ENCODE data around the gene TBC1D23. TPM values are rescaled to one million over a fixed set of nuclear protein-coding genes. Genes with fewer than 3 reads are reported as not detected.
"Not testable (repeated sequence)": the region's sequence is repeated elsewhere in the genome, so short reads cannot be mapped to it uniquely, and the experiment has no call there.

Gene TBC1D23
- total RNA-seq, 1 donor = 76.4 TPM

GRCh38 chr3:100335434-100335833, 74.6 kb downstream of the TBC1D23 start:
- no peak for DNase-seq (ENCODE audit: low read depth)
- peak overlapping the region; percentile 71 for H3K4me3 ChIP-seq (ENCODE audit: low read depth, low read length)
- TF ChIP-seq, protein P1, sequence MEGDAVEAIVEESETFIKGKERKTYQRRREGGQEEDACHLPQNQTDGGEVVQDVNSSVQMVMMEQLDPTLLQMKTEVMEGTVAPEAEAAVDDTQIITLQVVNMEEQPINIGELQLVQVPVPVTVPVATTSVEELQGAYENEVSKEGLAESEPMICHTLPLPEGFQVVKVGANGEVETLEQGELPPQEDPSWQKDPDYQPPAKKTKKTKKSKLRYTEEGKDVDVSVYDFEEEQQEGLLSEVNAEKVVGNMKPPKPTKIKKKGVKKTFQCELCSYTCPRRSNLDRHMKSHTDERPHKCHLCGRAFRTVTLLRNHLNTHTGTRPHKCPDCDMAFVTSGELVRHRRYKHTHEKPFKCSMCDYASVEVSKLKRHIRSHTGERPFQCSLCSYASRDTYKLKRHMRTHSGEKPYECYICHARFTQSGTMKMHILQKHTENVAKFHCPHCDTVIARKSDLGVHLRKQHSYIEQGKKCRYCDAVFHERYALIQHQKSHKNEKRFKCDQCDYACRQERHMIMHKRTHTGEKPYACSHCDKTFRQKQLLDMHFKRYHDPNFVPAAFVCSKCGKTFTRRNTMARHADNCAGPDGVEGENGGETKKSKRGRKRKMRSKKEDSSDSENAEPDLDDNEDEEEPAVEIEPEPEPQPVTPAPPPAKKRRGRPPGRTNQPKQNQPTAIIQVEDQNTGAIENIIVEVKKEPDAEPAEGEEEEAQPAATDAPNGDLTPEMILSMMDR (IDR thresholded peaks at IDR 0.05; ENCODE audit: insufficient read depth, low read length) = no peak

- not testable (repeated sequence) for DNase-seq (ENCODE audit: low read depth)
Measured at GRCh38 chr3:100336229-100336628, 75.4 kb downstream of the TBC1D23 start.

DNA sequence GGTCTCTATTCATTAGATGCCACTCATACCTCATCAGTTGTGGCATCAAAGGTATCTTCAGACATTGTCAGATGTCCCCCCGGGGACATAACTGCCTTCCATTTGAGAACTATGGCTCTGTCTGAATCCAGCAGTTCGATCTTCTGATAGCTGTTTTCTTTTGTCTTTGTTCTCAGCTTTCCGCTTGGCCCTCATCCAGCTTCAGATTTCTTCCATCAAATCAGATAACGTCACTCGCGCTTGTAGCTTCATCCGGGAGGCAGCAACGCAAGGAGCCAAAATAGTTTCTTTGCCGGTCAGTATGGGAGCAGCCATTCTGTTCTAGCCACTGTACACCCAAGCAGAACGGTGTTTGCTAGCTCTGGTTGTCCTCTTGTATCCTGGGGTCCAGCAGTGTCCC, 78.1 kb downstream of the TBC1D23 start:
- DNase-seq (ENCODE audit: low read depth) = no peak
- no peak overlapping the region for H3K4me3 ChIP-seq (ENCODE audit: low read depth, low read length)
- TF ChIP-seq, protein P1 (IDR thresholded peaks at IDR 0.05; ENCODE audit: insufficient read depth, low read length) = no peak

More at GRCh38 chr3:100336229-100336628, 75.4 kb downstream of the TBC1D23 start:
- not testable (repeated sequence) for H3K4me3 ChIP-seq (ENCODE audit: low read depth, low read length)

DNA sequence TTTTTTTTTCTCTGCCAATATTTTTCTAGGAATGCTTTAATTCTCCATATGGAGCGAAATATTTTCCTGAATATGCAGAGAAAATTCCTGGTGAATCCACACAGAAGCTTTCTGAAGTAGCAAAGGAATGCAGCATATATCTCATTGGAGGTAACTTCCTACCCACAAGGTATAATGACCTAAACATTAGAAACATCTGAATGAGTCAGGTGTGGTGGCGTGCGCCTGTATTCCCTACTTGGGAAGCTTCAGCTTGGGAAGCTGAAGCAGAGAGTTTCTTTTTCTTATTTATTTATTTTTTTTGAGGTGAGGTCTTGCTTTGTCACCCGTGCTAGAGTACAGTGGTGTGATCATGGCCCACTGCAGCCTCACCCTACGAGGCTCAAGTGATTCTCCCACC, 79.0 kb downstream of the TBC1D23 start:
- no peak overlapping the region for H3K4me3 ChIP-seq (ENCODE audit: low read depth, low read length)
- TF ChIP-seq, protein P1 (IDR thresholded peaks at IDR 0.05; ENCODE audit: insufficient read depth, low read length) = no peak
- DNase-seq (ENCODE audit: low read depth) = no peak

GRCh38 chr3:100340527-100340926, 79.7 kb downstream of the TBC1D23 start:
- TF ChIP-seq, protein P1 (IDR thresholded peaks at IDR 0.05; ENCODE audit: insufficient read depth, low read length) = no peak
- DNase-seq (ENCODE audit: low read depth) = no peak
- no peak overlapping the region for H3K4me3 ChIP-seq (ENCODE audit: low read depth, low read length)

DNA sequence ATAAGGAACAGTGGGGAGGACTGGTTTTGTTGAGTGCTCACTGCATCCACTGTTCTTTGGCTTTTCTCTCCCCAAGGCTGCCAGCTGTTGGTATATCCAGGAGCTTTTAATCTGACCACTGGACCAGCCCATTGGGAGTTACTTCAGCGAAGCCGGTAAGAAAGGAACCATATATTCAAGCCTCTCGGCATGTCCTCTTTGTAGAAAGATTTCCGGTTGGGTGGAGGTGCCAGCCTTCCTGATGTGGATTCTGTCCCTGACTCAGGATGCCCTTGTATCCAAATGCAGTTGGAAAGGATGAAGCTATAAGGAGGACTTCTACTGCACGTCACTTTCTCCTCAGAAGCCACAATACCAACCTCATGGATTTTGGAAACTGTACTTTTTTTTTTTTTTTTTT, 87.9 kb downstream of the TBC1D23 start:
- no peak for DNase-seq (ENCODE audit: low read depth)
- TF ChIP-seq, protein P1 (IDR thresholded peaks at IDR 0.05; ENCODE audit: insufficient read depth, low read length) = no peak
- no peak overlapping the region for H3K4me3 ChIP-seq (ENCODE audit: low read depth, low read length)

- DNase-seq (ENCODE audit: low read depth); H3K4me3 ChIP-seq (ENCODE audit: low read depth, low read length): not testable (repeated sequence)
Measured at GRCh38 chr3:100351770-100352169, 91.0 kb downstream of the TBC1D23 start.

DNA sequence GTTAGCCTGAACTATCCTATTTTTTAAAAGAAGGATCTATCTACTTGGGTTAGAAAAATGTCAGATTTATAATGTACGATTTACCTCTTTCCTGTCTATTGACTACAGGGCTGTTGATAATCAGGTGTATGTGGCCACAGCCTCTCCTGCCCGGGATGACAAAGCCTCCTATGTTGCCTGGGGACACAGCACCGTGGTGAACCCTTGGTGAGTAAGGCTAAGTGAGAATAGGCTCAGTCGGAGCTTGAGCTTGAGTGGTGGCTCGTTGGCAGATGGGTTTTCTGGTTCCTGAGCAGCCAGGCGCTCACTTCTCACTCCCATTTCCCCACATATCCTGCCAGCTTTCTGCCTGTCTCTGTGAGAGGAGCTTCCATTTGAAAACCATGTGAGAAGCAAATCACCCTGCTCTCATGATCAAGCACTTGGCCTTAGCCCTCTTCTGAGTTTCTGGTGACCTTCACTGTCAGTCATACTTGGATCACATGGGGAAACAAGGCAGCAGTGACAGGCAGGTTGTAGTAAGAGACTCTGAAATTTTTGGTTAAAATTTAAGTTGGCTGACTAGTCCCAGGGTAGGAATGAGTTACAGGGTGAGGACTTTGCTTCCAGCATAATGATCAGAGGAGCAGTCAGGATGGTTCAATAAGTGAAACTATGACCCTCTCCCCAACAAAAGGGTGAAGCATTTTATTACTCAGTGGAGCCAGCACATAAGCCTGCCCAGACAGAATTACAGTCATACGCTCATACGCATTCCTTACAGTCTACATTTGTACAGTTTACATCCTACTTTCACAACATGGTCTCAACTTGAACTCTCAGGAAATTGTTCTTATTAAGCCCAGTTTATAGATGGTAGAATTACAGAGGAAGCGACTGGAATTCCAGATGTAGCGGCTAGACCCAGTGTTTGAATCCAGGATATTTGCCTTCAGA, 91.8 kb downstream of the TBC1D23 start:
- TF ChIP-seq, protein P1 (IDR thresholded peaks at IDR 0.05; ENCODE audit: insufficient read depth, low read length) = no peak
- DNase-seq (ENCODE audit: low read depth) = no peak
- H3K4me3 ChIP-seq (ENCODE audit: low read depth, low read length) = no peak overlapping the region

All from fibroblast of the aortic adventitia (primary cell).